HepG2 (cell line): ENCODE results near the gene RTKN2. TPM values are rescaled to one million over a fixed set of nuclear protein-coding genes. Genes with fewer than 3 reads are reported as not detected.

Source experiments
- CBX5 ChIP-seq: sonication (generic); formaldehyde crosslinking; IDR thresholded peaks from 2 replicates; pipeline ENCODE4 v1.4.0; 2020; ENCODE audit warnings: missing genetic modification reagents, borderline replicate concordance
- FIP1L1 ChIP-seq: fragments of 200-400 bp; formaldehyde crosslinking; IDR thresholded peaks from 2 replicates; pipeline ENCODE4 v1.6.1; 2018; ENCODE audit warnings: low read depth, mild to moderate bottlenecking, low read length, moderate library complexity, borderline replicate concordance; ENCODE audit not compliant: insufficient read depth
- FOSL1 ChIP-seq: sonication (generic); formaldehyde crosslinking; IDR thresholded peaks from 2 replicates; pipeline ENCODE4 v1.9.0; 2021; ENCODE audit warnings: missing genetic modification reagents, borderline replicate concordance
- KMT2B ChIP-seq: IDR thresholded peaks from 2 replicates; pipeline ENCODE4 v1.6.1; 2016; ENCODE audit warnings: missing genetic modification reagents, missing compliant biosample characterization
- LCORL ChIP-seq, 2 experiments: fragments of 450-650 bp in 1 of 2; sonication (generic) in 1 of 2; formaldehyde crosslinking in 1 of 2; IDR thresholded peaks; 2 replicates each; pipeline versions ENCODE4 v1.5.0 to v1.6.1; 2017 to 2020; ENCODE audit warnings: antibody characterized with exemption in 1 of 2, missing genetic modification reagents in 1 of 2
- MAZ ChIP-seq, 2 experiments: sonication (generic) in 1 of 2; formaldehyde crosslinking in 1 of 2; IDR thresholded peaks; 2 replicates each; pipeline versions ENCODE4 v1.5.0 to v1.6.1; 2012 to 2020; ENCODE audit warnings: low read depth in 2 of 2, mild to moderate bottlenecking in 2 of 2, borderline replicate concordance in 1 of 2, improper control_type of control experiment in 1 of 2, low read length in 1 of 2, missing genetic modification reagents in 1 of 2, moderate library complexity in 1 of 2
- NFE2L2 ChIP-seq: fragments of 150-350 bp; IDR thresholded peaks from 2 replicates; pipeline ENCODE4 v1.6.1; 2014; ENCODE audit warnings: low read length
- PAF1 ChIP-seq: IDR thresholded peaks from 2 replicates; pipeline ENCODE4 v1.6.1; 2016; ENCODE audit warnings: missing genetic modification reagents, missing compliant biosample characterization
- PCBP1 ChIP-seq: fragments of 200-400 bp; formaldehyde crosslinking; IDR thresholded peaks from 2 replicates; pipeline ENCODE4 v1.6.1; 2017; ENCODE audit warnings: mild to moderate bottlenecking, low read depth, low read length, borderline replicate concordance
- RBAK ChIP-seq: sonication (generic); formaldehyde crosslinking; IDR thresholded peaks from 2 replicates; pipeline ENCODE4 v1.5.1; 2020; ENCODE audit warnings: mild to moderate bottlenecking, missing genetic modification reagents
- RFX3 ChIP-seq: IDR thresholded peaks from 2 replicates; pipeline ENCODE4 v1.6.1; 2016; ENCODE audit warnings: missing biosample characterization, missing genetic modification reagents
- RFX5 ChIP-seq: IDR thresholded peaks from 2 replicates; pipeline ENCODE4 v1.6.1; 2011; ENCODE audit warnings: low read depth, low read length, improper control_type of control experiment
- ZNF124 ChIP-seq: sonication (generic); formaldehyde crosslinking; IDR thresholded peaks from 2 replicates; pipeline ENCODE4 v1.4.0; 2020; ENCODE audit warnings: missing genetic modification reagents
- ZNF224 ChIP-seq: sonication (generic); formaldehyde crosslinking; IDR thresholded peaks from 2 replicates; pipeline ENCODE4 v1.5.0; 2020; ENCODE audit warnings: mild to moderate bottlenecking, missing genetic modification reagents
- ZNF354B ChIP-seq: sonication (generic); formaldehyde crosslinking; IDR thresholded peaks from 2 replicates; pipeline ENCODE4 v1.8.0; 2022; ENCODE audit warnings: mild to moderate bottlenecking, missing genetic modification reagents
- ZNF703 ChIP-seq: sonication (generic); formaldehyde crosslinking; IDR thresholded peaks from 2 replicates; pipeline ENCODE4 v1.5.1; 2020; ENCODE audit warnings: missing genetic modification reagents, mild to moderate bottlenecking, moderate library complexity, borderline replicate concordance
- ZNF777 ChIP-seq: sonication (generic); formaldehyde crosslinking; IDR thresholded peaks from 2 replicates; pipeline ENCODE4 v1.4.0; 2020; ENCODE audit warnings: missing genetic modification reagents
- polyA plus RNA-seq, 8 experiments: library from polyadenylated mRNA; depleted of rRNA in 3 of 8; stranded (reverse) in 7 of 8; unstranded in 1 of 8; fragments of >200 nt; fragmentation: Illumina TruSeq in 4 of 8; extraction: Trizol in 4 of 8; gene quantifications; 2 replicates each; pipeline versions ENCODE4 v1.2.1 to v1.2.3, GENCODE V29; 2011 to 2016; ENCODE audit warnings: low read depth in 4 of 8, missing spikeins in 1 of 8, mixed read lengths in 1 of 8; ENCODE audit not compliant: insufficient read depth in 1 of 8
- total RNA-seq, 5 experiments: library from RNA; depleted of rRNA; stranded (reverse); fragments of >200 nt; fragmentation: Illumina TruSeq; extraction: Trizol; gene quantifications; 2 replicates each; pipeline ENCODE4 v1.2.3, GENCODE V29; 2016; ENCODE audit warnings: low read depth in 1 of 5
- TF ChIP-seq, protein P1 (sequence below): sonication (generic); formaldehyde crosslinking; IDR thresholded peaks from 2 replicates; pipeline ENCODE4 v1.4.0; 2020; ENCODE audit warnings: missing genetic modification reagents
- TF ChIP-seq, protein P2 (sequence below): sonication (generic); formaldehyde crosslinking; IDR thresholded peaks from 2 replicates; pipeline ENCODE4 v1.4.0; 2020; ENCODE audit warnings: missing genetic modification reagents
- TF ChIP-seq, protein P3 (sequence below), 2 experiments: sonication (generic) in 1 of 2; formaldehyde crosslinking in 1 of 2; IDR thresholded peaks; 2 replicates each; pipeline versions ENCODE4 v1.5.1 to v1.6.1; 2011 to 2020; ENCODE audit warnings: borderline replicate concordance in 1 of 2, low read depth in 1 of 2, low read length in 1 of 2, mild to moderate bottlenecking in 1 of 2, missing genetic modification reagents in 1 of 2, moderate library complexity in 1 of 2
- TF ChIP-seq, protein P4 (sequence below): fragments of 450-650 bp; IDR thresholded peaks from 2 replicates; pipeline ENCODE4 v1.6.1; 2017
- TF ChIP-seq, protein P5 (sequence below): sonication (generic); formaldehyde crosslinking; IDR thresholded peaks from 2 replicates; pipeline ENCODE4 v1.5.1; 2020; ENCODE audit warnings: missing genetic modification reagents, mild to moderate bottlenecking, borderline replicate concordance

Gene RTKN2
- total and polyA plus RNA-seq, 2 of the 13 experiments (the other 11 are each of a cell fraction or from before 2014, with no cell fraction given) = 2.2 to 7.0 TPM

DNA sequence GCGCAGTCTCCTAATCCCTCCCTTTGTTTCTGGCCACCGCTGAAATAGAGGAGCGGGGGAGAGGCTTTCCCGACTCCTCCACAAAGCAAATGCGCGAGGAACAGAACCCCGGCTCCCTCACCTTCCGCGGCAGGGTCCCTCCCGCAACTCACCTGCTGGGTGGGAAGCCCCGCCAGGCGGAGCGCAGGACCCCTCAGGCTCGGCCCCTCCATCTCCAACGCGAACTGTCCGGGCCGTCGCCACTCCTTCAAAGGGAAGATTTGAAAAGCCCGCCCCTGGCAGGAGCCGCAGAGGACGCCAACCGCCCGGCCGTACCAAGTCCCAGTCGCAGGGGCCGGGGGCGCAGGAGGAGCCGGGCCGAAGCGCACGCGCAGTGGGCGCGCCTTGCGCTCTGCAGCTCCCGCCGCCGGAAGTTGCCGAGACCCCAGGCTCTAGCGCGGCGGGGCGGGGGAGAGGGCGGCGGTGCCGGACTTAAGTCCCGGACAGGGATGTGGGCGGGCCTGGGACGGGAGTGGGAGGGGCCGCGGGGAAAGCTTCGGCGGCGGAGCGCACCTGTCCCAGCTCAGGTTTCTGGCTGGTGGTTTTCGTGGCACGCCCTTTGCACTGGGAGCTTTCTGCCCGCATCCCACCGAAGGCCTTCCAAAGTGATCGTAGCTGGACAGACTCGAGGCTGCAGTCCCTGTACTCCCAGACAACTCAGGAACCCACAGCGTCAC, at the start of gene RTKN2 (continued):
- TF ChIP-seq KMT2B (CRISPR knock-in tag) (peak; percentile 62; the same call in 1 of the 2 replicates), CBX5 (CRISPR knock-in tag) (peak; percentile 16; the same call in 1 of the 2 replicates), RFX5 (no peak), NFE2L2 (no peak), ZNF354B (no peak), MAZ (IDR thresholded peaks at IDR 0.05; ENCODE audit: borderline replicate concordance, low read depth, low read length) (peak; percentile 77; the same call in 1 of the 2 replicates), MAZ (CRISPR knock-in tag; IDR thresholded peaks at IDR 0.05; ENCODE audit: low read depth) (peak; percentile 40; the same call in 1 of the 2 replicates), FOSL1 (CRISPR knock-in tag) (no peak), LCORL (IDR thresholded peaks at IDR 0.05) (no peak), LCORL (CRISPR knock-in tag; IDR thresholded peaks at IDR 0.05) (peak; percentile 26; the same call in 1 of the 2 replicates), PCBP1 (no peak), ZNF703 (CRISPR knock-in tag) (no peak; the same call in 1 of the 2 replicates), ZNF777 (CRISPR knock-in tag) (peak; percentile 24; the same call in 1 of the 2 replicates), FIP1L1 (no peak), ZNF124 (CRISPR knock-in tag) (no peak; the same call in 1 of the 2 replicates), PAF1 (no peak), RFX3 (CRISPR knock-in tag) (no peak), ZNF224 (CRISPR knock-in tag) (no peak), RBAK (CRISPR knock-in tag) (no peak)
- TF ChIP-seq, protein P1, sequence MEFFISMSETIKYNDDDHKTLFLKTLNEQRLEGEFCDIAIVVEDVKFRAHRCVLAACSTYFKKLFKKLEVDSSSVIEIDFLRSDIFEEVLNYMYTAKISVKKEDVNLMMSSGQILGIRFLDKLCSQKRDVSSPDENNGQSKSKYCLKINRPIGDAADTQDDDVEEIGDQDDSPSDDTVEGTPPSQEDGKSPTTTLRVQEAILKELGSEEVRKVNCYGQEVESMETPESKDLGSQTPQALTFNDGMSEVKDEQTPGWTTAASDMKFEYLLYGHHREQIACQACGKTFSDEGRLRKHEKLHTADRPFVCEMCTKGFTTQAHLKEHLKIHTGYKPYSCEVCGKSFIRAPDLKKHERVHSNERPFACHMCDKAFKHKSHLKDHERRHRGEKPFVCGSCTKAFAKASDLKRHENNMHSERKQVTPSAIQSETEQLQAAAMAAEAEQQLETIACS (CRISPR knock-in tag) = no peak
- TF ChIP-seq, protein P2, sequence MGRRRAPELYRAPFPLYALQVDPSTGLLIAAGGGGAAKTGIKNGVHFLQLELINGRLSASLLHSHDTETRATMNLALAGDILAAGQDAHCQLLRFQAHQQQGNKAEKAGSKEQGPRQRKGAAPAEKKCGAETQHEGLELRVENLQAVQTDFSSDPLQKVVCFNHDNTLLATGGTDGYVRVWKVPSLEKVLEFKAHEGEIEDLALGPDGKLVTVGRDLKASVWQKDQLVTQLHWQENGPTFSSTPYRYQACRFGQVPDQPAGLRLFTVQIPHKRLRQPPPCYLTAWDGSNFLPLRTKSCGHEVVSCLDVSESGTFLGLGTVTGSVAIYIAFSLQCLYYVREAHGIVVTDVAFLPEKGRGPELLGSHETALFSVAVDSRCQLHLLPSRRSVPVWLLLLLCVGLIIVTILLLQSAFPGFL (CRISPR knock-in tag) = no peak
- TF ChIP-seq, protein P3, sequence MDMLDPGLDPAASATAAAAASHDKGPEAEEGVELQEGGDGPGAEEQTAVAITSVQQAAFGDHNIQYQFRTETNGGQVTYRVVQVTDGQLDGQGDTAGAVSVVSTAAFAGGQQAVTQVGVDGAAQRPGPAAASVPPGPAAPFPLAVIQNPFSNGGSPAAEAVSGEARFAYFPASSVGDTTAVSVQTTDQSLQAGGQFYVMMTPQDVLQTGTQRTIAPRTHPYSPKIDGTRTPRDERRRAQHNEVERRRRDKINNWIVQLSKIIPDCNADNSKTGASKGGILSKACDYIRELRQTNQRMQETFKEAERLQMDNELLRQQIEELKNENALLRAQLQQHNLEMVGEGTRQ (IDR thresholded peaks at IDR 0.05; ENCODE audit: low read depth, low read length) = no peak
- TF ChIP-seq, protein P3 (CRISPR knock-in tag; IDR thresholded peaks at IDR 0.05; ENCODE audit: borderline replicate concordance) = no peak
- TF ChIP-seq, protein P4, sequence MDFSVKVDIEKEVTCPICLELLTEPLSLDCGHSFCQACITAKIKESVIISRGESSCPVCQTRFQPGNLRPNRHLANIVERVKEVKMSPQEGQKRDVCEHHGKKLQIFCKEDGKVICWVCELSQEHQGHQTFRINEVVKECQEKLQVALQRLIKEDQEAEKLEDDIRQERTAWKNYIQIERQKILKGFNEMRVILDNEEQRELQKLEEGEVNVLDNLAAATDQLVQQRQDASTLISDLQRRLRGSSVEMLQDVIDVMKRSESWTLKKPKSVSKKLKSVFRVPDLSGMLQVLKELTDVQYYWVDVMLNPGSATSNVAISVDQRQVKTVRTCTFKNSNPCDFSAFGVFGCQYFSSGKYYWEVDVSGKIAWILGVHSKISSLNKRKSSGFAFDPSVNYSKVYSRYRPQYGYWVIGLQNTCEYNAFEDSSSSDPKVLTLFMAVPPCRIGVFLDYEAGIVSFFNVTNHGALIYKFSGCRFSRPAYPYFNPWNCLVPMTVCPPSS = no peak
- TF ChIP-seq, protein P5, sequence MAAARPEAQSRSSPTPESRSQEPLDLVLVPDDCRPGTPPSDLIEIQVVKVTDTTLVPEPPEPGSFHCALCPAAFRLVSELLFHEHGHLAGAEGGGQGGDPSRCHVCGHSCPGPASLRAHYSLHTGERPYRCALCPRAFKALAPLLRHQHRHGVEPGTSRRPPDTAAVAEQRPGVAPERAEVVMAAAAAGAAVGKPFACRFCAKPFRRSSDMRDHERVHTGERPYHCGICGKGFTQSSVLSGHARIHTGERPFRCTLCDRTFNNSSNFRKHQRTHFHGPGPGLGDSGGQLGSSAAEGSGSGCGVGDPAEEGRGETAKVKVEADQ (CRISPR knock-in tag) = peak; percentile 62; the same call in 1 of the 2 replicates
